ENCODE measurements around the gene CAMK2D. TPM values are rescaled to one million over a fixed set of nuclear protein-coding genes. Genes with fewer than 3 reads are reported as not detected.

The CAMK2D gene
- total and polyA plus RNA-seq, 2 donors from 2014 or later = 9.1 to 34.7 TPM

DNA sequence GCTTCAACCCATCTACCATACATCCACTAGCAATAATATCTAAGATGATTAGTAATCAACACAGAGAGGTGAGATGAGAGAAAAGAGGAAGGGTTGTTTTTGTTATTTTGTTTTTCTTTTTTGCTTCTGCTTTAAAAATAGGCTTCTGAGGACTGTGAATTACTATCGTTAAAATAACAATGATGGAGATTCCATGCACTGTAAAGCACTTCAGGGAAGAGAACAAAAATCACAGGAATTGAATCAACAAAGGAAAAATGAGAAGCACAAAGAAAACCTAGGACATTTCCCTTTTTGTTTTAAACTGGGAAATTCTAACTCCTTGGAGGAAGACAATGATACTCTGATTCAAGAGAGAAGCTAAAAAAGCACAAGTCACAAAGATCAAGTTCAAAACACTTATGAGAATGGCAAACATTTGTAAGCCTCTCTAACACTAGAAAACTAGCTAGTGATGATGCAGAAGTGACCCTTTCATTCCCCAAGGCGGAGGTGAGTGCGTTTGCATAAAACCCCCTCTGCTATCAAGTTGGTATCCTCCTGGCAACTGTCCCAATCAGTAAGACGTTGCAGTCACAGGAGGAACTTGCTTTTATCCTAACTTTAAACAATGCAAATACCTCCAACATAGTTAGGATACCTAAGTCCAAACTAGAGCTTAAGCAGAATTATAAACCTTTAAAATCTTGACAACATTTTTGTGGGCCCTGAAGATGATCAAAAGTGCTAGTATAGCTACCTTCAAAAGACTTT, 308.5 kb downstream of the CAMK2D start:
- Histone ChIP-seq H3K27me3 (ENCODE audit: control insufficient read depth, insufficient read depth, low read length) (no peaks in the 10 kb centered on the region), H3K9me3 (ENCODE audit: control insufficient read depth in 2 of 3, insufficient read depth in 1 of 3, low read length in 3 of 3) (no peaks in the 10 kb centered on the region), H3K9ac (ENCODE audit: low read length in 3 of 3) (no peak overlapping the region), H3K36me3 (ENCODE audit: control insufficient read depth in 2 of 3, insufficient read depth in 3 of 3, low read length in 3 of 3) (no peaks in the 10 kb centered on the region), H3K27ac (ENCODE audit: low read depth in 2 of 2, low read length in 2 of 2) (no peak overlapping the region), H3K4me1 (ENCODE audit: control insufficient read depth in 2 of 3, insufficient read depth in 2 of 3, low read depth in 1 of 3, low read length in 3 of 3) (no peaks in the 10 kb centered on the region), H3K4me3 (ENCODE audit: low read length in 3 of 3) (no peak overlapping the region)
- intact Hi-C loops (cut with DNase I) = no loop called here
- TF ChIP-seq, protein P1, sequence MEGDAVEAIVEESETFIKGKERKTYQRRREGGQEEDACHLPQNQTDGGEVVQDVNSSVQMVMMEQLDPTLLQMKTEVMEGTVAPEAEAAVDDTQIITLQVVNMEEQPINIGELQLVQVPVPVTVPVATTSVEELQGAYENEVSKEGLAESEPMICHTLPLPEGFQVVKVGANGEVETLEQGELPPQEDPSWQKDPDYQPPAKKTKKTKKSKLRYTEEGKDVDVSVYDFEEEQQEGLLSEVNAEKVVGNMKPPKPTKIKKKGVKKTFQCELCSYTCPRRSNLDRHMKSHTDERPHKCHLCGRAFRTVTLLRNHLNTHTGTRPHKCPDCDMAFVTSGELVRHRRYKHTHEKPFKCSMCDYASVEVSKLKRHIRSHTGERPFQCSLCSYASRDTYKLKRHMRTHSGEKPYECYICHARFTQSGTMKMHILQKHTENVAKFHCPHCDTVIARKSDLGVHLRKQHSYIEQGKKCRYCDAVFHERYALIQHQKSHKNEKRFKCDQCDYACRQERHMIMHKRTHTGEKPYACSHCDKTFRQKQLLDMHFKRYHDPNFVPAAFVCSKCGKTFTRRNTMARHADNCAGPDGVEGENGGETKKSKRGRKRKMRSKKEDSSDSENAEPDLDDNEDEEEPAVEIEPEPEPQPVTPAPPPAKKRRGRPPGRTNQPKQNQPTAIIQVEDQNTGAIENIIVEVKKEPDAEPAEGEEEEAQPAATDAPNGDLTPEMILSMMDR (IDR thresholded peaks at IDR 0.05; ENCODE audit: borderline replicate concordance, extremely low read depth, insufficient read depth) = no peak
- DNase-seq (peak in 1 of 5 donors; percentile 42), FAIRE-seq (no peak)

DNA sequence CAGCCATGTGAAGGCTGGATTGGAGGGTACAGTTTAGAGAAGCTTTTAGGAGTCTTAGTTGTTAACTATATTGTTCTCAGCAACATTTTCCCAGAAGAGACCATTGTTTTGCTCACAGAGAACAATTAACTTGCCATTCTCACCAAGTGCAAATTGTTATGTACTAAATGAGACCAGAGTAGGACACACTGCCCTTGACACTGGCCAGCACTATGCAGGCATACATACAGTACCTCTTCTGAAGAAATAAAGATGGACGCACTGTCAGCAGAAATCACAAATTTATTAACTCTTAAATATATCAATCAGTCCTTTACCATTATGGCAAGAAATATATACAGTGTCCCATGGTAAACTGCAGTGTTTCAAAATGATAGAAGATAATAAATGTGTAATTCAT, 309.4 kb downstream of the CAMK2D start:
- Histone ChIP-seq H3K4me3 (ENCODE audit: low read length in 3 of 3) (no peak overlapping the region), H3K9me3 (ENCODE audit: control insufficient read depth in 2 of 3, insufficient read depth in 1 of 3, low read length in 3 of 3) (no peaks in the 10 kb centered on the region), H3K27me3 (ENCODE audit: control insufficient read depth, insufficient read depth, low read length) (no peaks in the 10 kb centered on the region), H3K4me1 (ENCODE audit: control insufficient read depth in 2 of 3, insufficient read depth in 2 of 3, low read depth in 1 of 3, low read length in 3 of 3) (no peaks in the 10 kb centered on the region), H3K36me3 (ENCODE audit: control insufficient read depth in 2 of 3, insufficient read depth in 3 of 3, low read length in 3 of 3) (no peaks in the 10 kb centered on the region), H3K27ac (ENCODE audit: low read depth in 2 of 2, low read length in 2 of 2) (no peak overlapping the region), H3K9ac (ENCODE audit: low read length in 3 of 3) (no peak overlapping the region)
- TF ChIP-seq, protein P1 (IDR thresholded peaks at IDR 0.05; ENCODE audit: borderline replicate concordance, extremely low read depth, insufficient read depth) = no peak
- DNase-seq (no peak), FAIRE-seq (no peak)
- intact Hi-C loops (cut with DNase I) = no loop called here

GRCh38 chr4:113450295-113451080, 311.1 kb downstream of the CAMK2D start:
- no peaks in the 10 kb centered on the region for H3K36me3 ChIP-seq (ENCODE audit: control insufficient read depth in 2 of 3, insufficient read depth in 3 of 3, low read length in 3 of 3)
- H3K9ac ChIP-seq (ENCODE audit: low read length in 3 of 3) = no peak overlapping the region
- H3K4me1 ChIP-seq (ENCODE audit: control insufficient read depth in 2 of 3, insufficient read depth in 2 of 3, low read depth in 1 of 3, low read length in 3 of 3) = no peaks in the 10 kb centered on the region
- FAIRE-seq (no peak), DNase-seq (no peak)
- H3K27ac ChIP-seq (ENCODE audit: low read depth in 2 of 2, low read length in 2 of 2) = no peak overlapping the region
- no peaks in the 10 kb centered on the region for H3K27me3 ChIP-seq (ENCODE audit: control insufficient read depth, insufficient read depth, low read length)
- peaks cover 0 to 4% (median 0%) of the 10 kb centered on the region in 3 donors for H3K9me3 ChIP-seq (ENCODE audit: control insufficient read depth in 2 of 3, insufficient read depth in 1 of 3, low read length in 3 of 3)
- intact Hi-C loops (cut with DNase I) = no loop called here
- no peak overlapping the region for H3K4me3 ChIP-seq (ENCODE audit: low read length in 3 of 3)
- TF ChIP-seq, protein P1 (IDR thresholded peaks at IDR 0.05; ENCODE audit: borderline replicate concordance, extremely low read depth, insufficient read depth) = no peak
